Caco-2 (cell line): ENCODE data around the gene ANP32B. TPM values are rescaled to one million over a fixed set of nuclear protein-coding genes. Genes with fewer than 3 reads are reported as not detected.
A peak's percentile ranks its signal among the peaks of the same experiment; 100 is the strongest.

Experiments
- BruUV-seq: library from RNA; stranded (reverse); fragments of 400-500 nt; replicated peaks from 2 replicates; lab custom pipeline; 2021; lab: Mats Ljungman, UMichigan
- CTCF ChIA-PET: fragments of 300-600 bp; sonication (Branson Sonifier 250); formaldehyde crosslinking; loops from one replicate; lab custom pipeline; 2022; ENCODE audit warnings: antibody characterized with exemption; lab: Charles Lee
- POLR2A ChIA-PET: fragments of 300-600 bp; sonication (Branson Sonifier 250); formaldehyde crosslinking; loops from one replicate; lab custom pipeline; 2022; ENCODE audit warnings: antibody characterized with exemption; lab: Charles Lee
- DNase-seq, 2 experiments: peaks; one replicate each; pipeline versions ENCODE4 v3.0.0 to v3.0.0-alpha.2; 2020 to 2022
- H3K27me3 ChIP-seq: replicated peaks from 2 replicates; pipeline ENCODE4 v1.6.0; 2011; ENCODE audit warnings: low read length; ENCODE audit not compliant: control insufficient read depth, insufficient read depth
- H3K36me3 ChIP-seq: 2 replicates; pipeline ENCODE4 v1.5.1; 2011; ENCODE audit warnings: low read length; ENCODE audit not compliant: control insufficient read depth, insufficient read depth
- H3K4me1 ChIP-seq: fragments of 250-450 bp; sonication (Bioruptor Pico); 2 replicates; pipeline ENCODE4 v1.5.1; 2020; ENCODE audit warnings: mild to moderate bottlenecking
- H3K4me3 ChIP-seq: 2 replicates; pipeline ENCODE4 v1.5.1; 2011; ENCODE audit warnings: low read depth, mild to moderate bottlenecking, control low read depth, low read length
- H3K9me3 ChIP-seq: fragments of 250-450 bp; sonication (Bioruptor Pico); 2 replicates; pipeline ENCODE4 v1.5.1; 2020; ENCODE audit warnings: mild to moderate bottlenecking, moderate library complexity
- H3K27ac Mint-ChIP-seq: one replicate; pipeline ENCODE4 v1.8.0; 2022; ENCODE audit warnings: mixed read lengths; ENCODE audit not compliant: unreplicated experiment
- H3K27me3 Mint-ChIP-seq: one replicate; pipeline ENCODE4 v1.8.0; 2022; ENCODE audit warnings: mixed read lengths; ENCODE audit not compliant: insufficient read depth, unreplicated experiment
- H3K36me3 Mint-ChIP-seq: one replicate; pipeline ENCODE4 v1.8.0; 2022; ENCODE audit warnings: mild to moderate bottlenecking, mixed read lengths; ENCODE audit not compliant: insufficient read depth, unreplicated experiment
- H3K4me1 Mint-ChIP-seq: one replicate; pipeline ENCODE4 v1.8.0; 2022; ENCODE audit warnings: low read depth, mixed read lengths; ENCODE audit not compliant: unreplicated experiment
- H3K4me3 Mint-ChIP-seq: one replicate; pipeline ENCODE4 v1.8.0; 2022; ENCODE audit warnings: mild to moderate bottlenecking, moderate library complexity, mixed read lengths; ENCODE audit not compliant: unreplicated experiment
- H3K9me3 Mint-ChIP-seq: one replicate; pipeline ENCODE4 v1.8.0; 2022; ENCODE audit warnings: mixed read lengths; ENCODE audit not compliant: unreplicated experiment
- intact Hi-C: fragments of 100-400 bp; cut with micrococcal nuclease; formaldehyde crosslinking; loops from one replicate; pipeline ENCODE4 v1.10.0; 2022; ENCODE audit not compliant: unreplicated experiment
- total RNA-seq: library from RNA; stranded (reverse); gene quantifications from 2 replicates; pipeline ENCODE4 v1.2.3, GENCODE V29; 2022
- TF ChIP-seq, protein P1 (sequence below), 2 experiments: fragments of 200-600 bp in 1 of 2; IDR thresholded peaks; 1 replicate in 1 of 2; 2 replicates in 1 of 2; pipeline versions ENCODE4 v1.5.1 to v1.8.0; 2011 to 2022; ENCODE audit warnings: antibody characterized with exemption in 1 of 2, control low read depth in 1 of 2, inconsistent platforms in 1 of 2, low read depth in 1 of 2, low read length in 1 of 2, mild to moderate bottlenecking in 1 of 2, moderate library complexity in 1 of 2; ENCODE audit not compliant: insufficient read depth in 1 of 2, severe bottlenecking in 1 of 2, unreplicated experiment in 1 of 2

ANP32B gene
- total RNA-seq, 1 experiment from 2014 or later, result 317 TPM

DNA sequence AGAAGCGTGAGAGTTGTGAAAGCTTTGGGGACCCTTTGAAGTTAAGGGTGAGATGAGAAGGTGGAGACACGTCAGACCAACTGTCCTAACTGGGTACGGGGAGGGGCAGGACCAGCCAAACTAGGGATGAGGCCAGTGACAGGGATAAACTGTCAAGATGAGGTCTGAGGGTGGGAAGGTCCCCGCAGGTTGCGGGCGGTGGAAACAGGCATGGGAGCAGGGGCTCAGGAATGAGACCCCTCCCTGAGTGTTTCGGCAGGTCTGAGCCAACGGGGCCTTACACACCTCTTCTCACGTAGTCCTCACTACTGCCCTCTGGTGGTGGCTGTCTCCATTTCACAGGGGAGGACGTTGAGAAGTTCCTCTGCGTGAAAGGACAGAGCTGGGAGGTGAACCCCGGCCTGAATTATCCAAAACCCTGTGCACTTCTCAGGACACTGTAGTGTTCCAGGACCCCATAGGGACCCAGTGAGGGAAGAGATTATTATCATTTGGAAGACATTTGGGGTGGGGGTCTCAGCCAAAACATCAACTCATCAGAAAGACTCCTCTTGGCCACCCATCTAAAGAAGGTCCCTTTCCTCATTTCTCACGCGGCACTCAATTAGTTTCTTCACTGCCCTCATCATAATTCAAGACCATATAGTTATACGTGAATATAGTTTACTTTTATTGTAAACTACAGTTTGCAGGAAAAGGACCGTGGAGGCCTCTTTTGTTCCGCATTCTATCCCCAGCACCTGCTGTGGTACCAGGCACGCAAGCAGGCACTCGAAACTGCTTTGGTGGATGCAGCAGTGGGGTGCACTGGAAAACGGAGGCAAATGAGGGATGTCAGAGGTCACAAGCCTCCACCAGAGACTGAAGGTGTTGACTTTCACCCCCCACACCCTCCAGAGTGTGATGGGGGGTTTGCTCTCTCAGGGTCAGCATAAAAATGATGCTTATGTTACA is 51.7 kb downstream of the ANP32B start:
- Histone ChIP-seq H3K4me1 (no peaks in the 10 kb centered on the region), H3K4me3 (no peak overlapping the region), H3K27me3 (no peaks in the 10 kb centered on the region), H3K9me3 (no peaks in the 10 kb centered on the region), H3K36me3 (no peaks in the 10 kb centered on the region)
- intact Hi-C loops, result loop anchor here (1.0 kb wide), 1 partner anchor 112 kb away; no protein-coding TSS in a partner anchor
- Mint-ChIP-seq H3K36me3 (no peaks in the 10 kb centered on the region), H3K4me1 (no peaks in the 10 kb centered on the region), H3K27ac (no peak overlapping the region), H3K4me3 (no peak overlapping the region), H3K9me3 (no peaks in the 10 kb centered on the region), H3K27me3 (peaks cover 2% of the 10 kb centered on the region)
- BruUV-seq, result no TSS peak
- ChIA-PET CTCF (interaction anchor here (0.6 to 1.0 kb wide), 6 partner anchors 9 to 112 kb away, joined by 3 to 16 read pairs (median 4); partner anchors contain the start of genes ANP32B, NANS and TRMO), POLR2A (no interaction called here)
- TF ChIP-seq, protein P1, sequence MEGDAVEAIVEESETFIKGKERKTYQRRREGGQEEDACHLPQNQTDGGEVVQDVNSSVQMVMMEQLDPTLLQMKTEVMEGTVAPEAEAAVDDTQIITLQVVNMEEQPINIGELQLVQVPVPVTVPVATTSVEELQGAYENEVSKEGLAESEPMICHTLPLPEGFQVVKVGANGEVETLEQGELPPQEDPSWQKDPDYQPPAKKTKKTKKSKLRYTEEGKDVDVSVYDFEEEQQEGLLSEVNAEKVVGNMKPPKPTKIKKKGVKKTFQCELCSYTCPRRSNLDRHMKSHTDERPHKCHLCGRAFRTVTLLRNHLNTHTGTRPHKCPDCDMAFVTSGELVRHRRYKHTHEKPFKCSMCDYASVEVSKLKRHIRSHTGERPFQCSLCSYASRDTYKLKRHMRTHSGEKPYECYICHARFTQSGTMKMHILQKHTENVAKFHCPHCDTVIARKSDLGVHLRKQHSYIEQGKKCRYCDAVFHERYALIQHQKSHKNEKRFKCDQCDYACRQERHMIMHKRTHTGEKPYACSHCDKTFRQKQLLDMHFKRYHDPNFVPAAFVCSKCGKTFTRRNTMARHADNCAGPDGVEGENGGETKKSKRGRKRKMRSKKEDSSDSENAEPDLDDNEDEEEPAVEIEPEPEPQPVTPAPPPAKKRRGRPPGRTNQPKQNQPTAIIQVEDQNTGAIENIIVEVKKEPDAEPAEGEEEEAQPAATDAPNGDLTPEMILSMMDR (IDR thresholded peaks at IDR 0.05; ENCODE audit: insufficient read depth in 1 of 2, low read depth in 1 of 2, low read length in 1 of 2, severe bottlenecking in 1 of 2, unreplicated experiment in 1 of 2), result peak; percentile 68 to 72
- DNase-seq, result peak; percentile 81 to 83

DNA sequence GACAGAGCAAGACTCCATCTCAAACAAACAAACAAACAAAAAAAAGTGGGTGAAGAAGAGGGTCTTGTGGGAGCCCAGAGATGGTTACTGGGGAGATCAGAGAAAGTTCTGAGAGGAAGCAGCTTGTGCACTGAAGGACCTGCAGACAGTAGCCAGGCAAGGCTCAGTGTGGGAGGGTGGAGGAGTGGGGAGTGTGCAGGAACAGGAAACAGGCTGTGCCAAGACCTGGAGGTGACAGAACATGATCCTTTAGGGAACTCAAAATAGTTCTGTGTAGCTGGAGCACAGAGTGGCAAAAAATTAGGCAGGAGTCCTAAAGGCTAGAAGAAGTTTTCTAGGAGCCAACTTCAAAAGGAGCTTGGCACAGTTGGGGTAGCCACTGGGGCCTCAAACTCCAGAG is 54.2 kb downstream of the ANP32B start:
- Mint-ChIP-seq H3K4me1 (no peaks in the 10 kb centered on the region), H3K4me3 (no peak overlapping the region), H3K27ac (no peak overlapping the region), H3K9me3 (no peaks in the 10 kb centered on the region), H3K36me3 (no peaks in the 10 kb centered on the region), H3K27me3 (peaks cover 6% of the 10 kb centered on the region)
- H3K27me3 ChIP-seq, result no peaks in the 10 kb centered on the region
- TF ChIP-seq, protein P1 (IDR thresholded peaks at IDR 0.05; ENCODE audit: insufficient read depth in 1 of 2, low read depth in 1 of 2, low read length in 1 of 2, severe bottlenecking in 1 of 2, unreplicated experiment in 1 of 2), result no peak
- ChIA-PET CTCF (no interaction called here), POLR2A (no interaction called here)
- no peaks in the 10 kb centered on the region for H3K36me3 ChIP-seq
- no peaks in the 10 kb centered on the region for H3K4me1 ChIP-seq
- H3K4me3 ChIP-seq, result no peak overlapping the region
- intact Hi-C loops, result no loop called here
- H3K9me3 ChIP-seq, result no peaks in the 10 kb centered on the region
- BruUV-seq, result no TSS peak
- no peak for DNase-seq

DNA sequence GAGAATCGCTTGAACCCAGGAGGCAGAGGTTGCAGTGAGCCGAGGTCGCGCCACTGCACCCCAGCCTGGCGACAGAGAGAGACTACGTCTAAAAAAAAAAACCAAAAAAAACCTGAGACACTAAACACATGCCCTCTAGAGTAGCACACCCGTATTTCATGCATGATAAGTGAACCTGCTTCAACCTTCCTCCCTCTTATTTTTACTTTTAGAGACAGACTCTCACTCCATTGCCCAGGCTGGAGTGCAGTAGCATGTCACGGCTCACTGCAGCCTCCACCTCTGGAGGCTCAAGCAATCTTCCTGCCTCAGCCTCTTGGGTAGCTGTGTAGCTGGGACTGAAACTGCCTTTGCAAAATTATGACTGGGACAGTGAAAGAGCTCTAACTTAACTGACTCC is 55.8 kb downstream of the ANP32B start:
- no peaks in the 10 kb centered on the region for H3K27me3 ChIP-seq
- DNase-seq, result no peak
- H3K9me3 ChIP-seq, result no peaks in the 10 kb centered on the region
- Mint-ChIP-seq H3K4me3 (no peak overlapping the region), H3K36me3 (no peaks in the 10 kb centered on the region), H3K27ac (no peak overlapping the region), H3K9me3 (no peaks in the 10 kb centered on the region), H3K4me1 (no peaks in the 10 kb centered on the region), H3K27me3 (peaks cover 6% of the 10 kb centered on the region)
- ChIA-PET CTCF (no interaction called here), POLR2A (no interaction called here)
- H3K36me3 ChIP-seq, result no peaks in the 10 kb centered on the region
- H3K4me3 ChIP-seq, result no peak overlapping the region
- no TSS peak for BruUV-seq
- intact Hi-C loops, result no loop called here
- TF ChIP-seq, protein P1 (IDR thresholded peaks at IDR 0.05; ENCODE audit: insufficient read depth in 1 of 2, low read depth in 1 of 2, low read length in 1 of 2, severe bottlenecking in 1 of 2, unreplicated experiment in 1 of 2), result no peak
- no peaks in the 10 kb centered on the region for H3K4me1 ChIP-seq
